Prostate gland (tissue), 2 donors: Measurements from ENCODE around the gene PIAS4.

Experiments used
- CTCF ChIP-seq, 4 experiments: fragments of 200-600 bp in 2 of 4; fragments of 450-650 bp in 2 of 4; sonication (generic) in 2 of 4; IDR thresholded peaks; 1 replicate in 3 of 4; 2 replicates in 1 of 4; pipeline ENCODE4 v1.5.1; 2016 to 2019; ENCODE audit warnings: antibody characterized with exemption in 4 of 4, mild to moderate bottlenecking in 2 of 4, moderate library complexity in 2 of 4
- POLR2A ChIP-seq: fragments of 450-650 bp; IDR thresholded peaks from one replicate; pipeline ENCODE4 v1.6.1; 2016; ENCODE audit warnings: antibody characterized with exemption, mild to moderate bottlenecking

- TF ChIP-seq CTCF (IDR thresholded peaks at IDR 0.05): no peak
- no peak for TF ChIP-seq POLR2A
These were observed 56.6 kb downstream of the PIAS4 start for GRCh38 chr19:4064149-4064495.
